ENCODE results near the gene FANCE. TPM values are rescaled to one million over a fixed set of nuclear protein-coding genes. Genes with fewer than 3 reads are reported as not detected.

Gene FANCE
- polyA plus RNA-seq, 2 of the 4 experiments (the other 2 are of a cell fraction): 3.1 to 3.5 TPM

GRCh38 chr6:35499372-35499771 is 47.2 kb downstream of the FANCE start:
- Histone ChIP-seq H3K4me3 (no peak overlapping the region), H3K27ac (no peak overlapping the region), H3K4me2 (no peak overlapping the region), H3K9me3 (no peaks in the 10 kb centered on the region), H3K4me1 (peaks cover 11% of the 10 kb centered on the region; the same call in 1 of the 3 replicates)
- ATAC-seq (no peak), DNase-seq (ENCODE audit: low read depth in 1 of 2, low spot score in 1 of 2) (no peak), FAIRE-seq (no peak)
- ChIA-PET POLR2A (no interaction called here), CTCF (interaction anchor here (1.8 kb wide), 1 partner anchor 180 kb away, joined by 3 read pairs; no protein-coding TSS in a partner anchor)
- TF ChIP-seq ZC3H11A (IDR thresholded peaks at IDR 0.05): no peak
- no peak for TF ChIP-seq NPAS2 (CRISPR knock-in tag; IDR thresholded peaks at IDR 0.05; ENCODE audit: borderline replicate concordance)
- TF ChIP-seq RCOR1 (IDR thresholded peaks at IDR 0.05; ENCODE audit: low read depth, low read length): no peak
- no peak for TF ChIP-seq NFE2L2 (conservative IDR thresholded peaks at IDR 0.05; ENCODE audit: low read length)
- TF ChIP-seq, protein P1, sequence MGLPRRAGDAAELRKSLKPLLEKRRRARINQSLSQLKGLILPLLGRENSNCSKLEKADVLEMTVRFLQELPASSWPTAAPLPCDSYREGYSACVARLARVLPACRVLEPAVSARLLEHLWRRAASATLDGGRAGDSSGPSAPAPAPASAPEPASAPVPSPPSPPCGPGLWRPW (IDR thresholded peaks at IDR 0.05): no peak
- TF ChIP-seq, protein P2, sequence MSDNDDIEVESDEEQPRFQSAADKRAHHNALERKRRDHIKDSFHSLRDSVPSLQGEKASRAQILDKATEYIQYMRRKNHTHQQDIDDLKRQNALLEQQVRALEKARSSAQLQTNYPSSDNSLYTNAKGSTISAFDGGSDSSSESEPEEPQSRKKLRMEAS (IDR thresholded peaks at IDR 0.05): no peak
- no peak for TF ChIP-seq NR3C1 (IDR thresholded peaks at IDR 0.05)
- TF ChIP-seq ATOH8 (CRISPR knock-in tag; IDR thresholded peaks at IDR 0.05; ENCODE audit: low read depth): no peak
- no peak for TF ChIP-seq POLR2AphosphoS2 (conservative IDR thresholded peaks at IDR 0.05; ENCODE audit: low read length)
- no peak for TF ChIP-seq RARB (CRISPR knock-in tag; IDR thresholded peaks at IDR 0.05)
- TF ChIP-seq HDAC2 (IDR thresholded peaks at IDR 0.05): no peak
- 87% methylated on average over 4 of the region's 4 CpGs for WGBS (ENCODE audit: missing lambda C conversion rate)

DNA sequence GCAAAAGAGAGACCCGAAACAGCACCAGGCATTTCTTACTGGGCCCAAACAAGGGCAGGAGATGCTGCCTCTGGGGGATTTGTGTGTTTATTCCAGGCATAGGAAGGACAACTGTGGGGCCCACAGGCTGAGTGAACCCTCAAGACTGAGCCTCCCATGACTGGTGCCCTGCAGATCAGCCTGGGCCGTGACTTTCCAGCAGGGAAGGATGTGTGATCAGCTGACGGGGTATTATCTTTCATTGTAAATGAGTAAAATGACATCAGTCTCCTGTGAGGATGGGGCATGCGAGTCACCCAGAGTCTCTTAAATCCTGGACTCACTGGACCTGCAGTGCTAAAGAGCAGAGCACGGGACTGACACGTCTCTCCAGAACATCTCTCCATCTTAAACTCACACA is 48.6 kb downstream of the FANCE start:
- CTCF ChIA-PET: interaction anchor here (1.8 kb wide), 1 partner anchor 181 kb away, joined by 3 read pairs; no protein-coding TSS in a partner anchor
- ATAC-seq: no peak
- Histone ChIP-seq H3K4me1 (peaks cover 8% of the 10 kb centered on the region; the same call in 1 of the 3 replicates), H3K9me3 (no peaks in the 10 kb centered on the region), H3K27ac (no peak overlapping the region), H3K4me3 (no peak overlapping the region), H3K4me2 (no peak overlapping the region)
- DNase-seq (ENCODE audit: low read depth in 1 of 2, low spot score in 1 of 2): peak in 1 of 2 experiments; percentile 28
- FAIRE-seq: no peak
- 50% methylated on average over 5 of the region's 6 CpGs for WGBS (ENCODE audit: missing lambda C conversion rate)
- TF ChIP-seq, protein P2 (IDR thresholded peaks at IDR 0.05): no peak
- POLR2A ChIA-PET: no interaction called here

DNA sequence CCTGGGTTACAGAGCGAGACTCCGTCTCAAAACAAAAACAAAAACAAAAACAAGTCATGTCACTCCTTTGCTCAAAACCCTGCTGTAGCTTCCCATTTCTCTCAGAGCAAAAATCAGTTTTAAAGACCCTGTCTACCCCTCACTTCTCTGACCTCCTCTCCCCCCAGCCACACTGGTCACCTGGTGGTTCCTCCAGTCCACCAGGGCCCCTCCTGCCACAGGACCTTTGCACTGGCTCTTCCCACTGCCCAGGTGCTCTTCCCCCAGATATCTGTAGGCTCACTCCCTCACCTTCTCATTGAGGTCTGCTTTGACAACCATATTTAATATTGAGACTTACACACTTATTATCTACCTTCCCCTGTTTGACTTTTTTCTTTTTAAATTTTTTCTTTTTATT is 49.6 kb downstream of the FANCE start:
- ChIA-PET POLR2A (no interaction called here), CTCF (interaction anchor here (0.6 kb wide), 1 partner anchor 23 kb away, joined by 3 read pairs; no protein-coding TSS in a partner anchor)
- TF ChIP-seq HEYL (CRISPR knock-in tag; IDR thresholded peaks at IDR 0.05) (no peak), GATA3 (IDR thresholded peaks at IDR 0.05; ENCODE audit: borderline replicate concordance) (no peak), TFCP2L1 (CRISPR knock-in tag; IDR thresholded peaks at IDR 0.05) (no peak), RCOR1 (IDR thresholded peaks at IDR 0.05; ENCODE audit: low read depth, low read length) (no peak), RFX5 (IDR thresholded peaks at IDR 0.05) (no peak), KDM1A (IDR thresholded peaks at IDR 0.05; ENCODE audit: low read depth) (no peak), FOSL2 (IDR thresholded peaks at IDR 0.05) (no peak), FOSL2 (CRISPR knock-in tag; IDR thresholded peaks at IDR 0.05) (no peak), MYC (IDR thresholded peaks at IDR 0.05; ENCODE audit: borderline replicate concordance, low read length) (no peak), CBX2 (IDR thresholded peaks at IDR 0.05; ENCODE audit: borderline replicate concordance, low read depth) (no peak), NPAS2 (CRISPR knock-in tag; IDR thresholded peaks at IDR 0.05; ENCODE audit: borderline replicate concordance) (no peak), POLR2A (IDR thresholded peaks at IDR 0.05; ENCODE audit: low read length) (no peak), BHLHE40 (IDR thresholded peaks at IDR 0.05; ENCODE audit: low read depth, low read length) (no peak)
- TF ChIP-seq, protein P3, sequence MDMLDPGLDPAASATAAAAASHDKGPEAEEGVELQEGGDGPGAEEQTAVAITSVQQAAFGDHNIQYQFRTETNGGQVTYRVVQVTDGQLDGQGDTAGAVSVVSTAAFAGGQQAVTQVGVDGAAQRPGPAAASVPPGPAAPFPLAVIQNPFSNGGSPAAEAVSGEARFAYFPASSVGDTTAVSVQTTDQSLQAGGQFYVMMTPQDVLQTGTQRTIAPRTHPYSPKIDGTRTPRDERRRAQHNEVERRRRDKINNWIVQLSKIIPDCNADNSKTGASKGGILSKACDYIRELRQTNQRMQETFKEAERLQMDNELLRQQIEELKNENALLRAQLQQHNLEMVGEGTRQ (IDR thresholded peaks at IDR 0.05): no peak
- TF ChIP-seq, protein P4, sequence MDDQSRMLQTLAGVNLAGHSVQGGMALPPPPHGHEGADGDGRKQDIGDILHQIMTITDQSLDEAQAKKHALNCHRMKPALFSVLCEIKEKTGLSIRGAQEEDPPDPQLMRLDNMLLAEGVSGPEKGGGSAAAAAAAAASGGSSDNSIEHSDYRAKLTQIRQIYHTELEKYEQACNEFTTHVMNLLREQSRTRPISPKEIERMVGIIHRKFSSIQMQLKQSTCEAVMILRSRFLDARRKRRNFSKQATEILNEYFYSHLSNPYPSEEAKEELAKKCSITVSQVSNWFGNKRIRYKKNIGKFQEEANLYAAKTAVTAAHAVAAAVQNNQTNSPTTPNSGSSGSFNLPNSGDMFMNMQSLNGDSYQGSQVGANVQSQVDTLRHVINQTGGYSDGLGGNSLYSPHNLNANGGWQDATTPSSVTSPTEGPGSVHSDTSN (IDR thresholded peaks at IDR 0.05): no peak
- TF ChIP-seq, protein P5, sequence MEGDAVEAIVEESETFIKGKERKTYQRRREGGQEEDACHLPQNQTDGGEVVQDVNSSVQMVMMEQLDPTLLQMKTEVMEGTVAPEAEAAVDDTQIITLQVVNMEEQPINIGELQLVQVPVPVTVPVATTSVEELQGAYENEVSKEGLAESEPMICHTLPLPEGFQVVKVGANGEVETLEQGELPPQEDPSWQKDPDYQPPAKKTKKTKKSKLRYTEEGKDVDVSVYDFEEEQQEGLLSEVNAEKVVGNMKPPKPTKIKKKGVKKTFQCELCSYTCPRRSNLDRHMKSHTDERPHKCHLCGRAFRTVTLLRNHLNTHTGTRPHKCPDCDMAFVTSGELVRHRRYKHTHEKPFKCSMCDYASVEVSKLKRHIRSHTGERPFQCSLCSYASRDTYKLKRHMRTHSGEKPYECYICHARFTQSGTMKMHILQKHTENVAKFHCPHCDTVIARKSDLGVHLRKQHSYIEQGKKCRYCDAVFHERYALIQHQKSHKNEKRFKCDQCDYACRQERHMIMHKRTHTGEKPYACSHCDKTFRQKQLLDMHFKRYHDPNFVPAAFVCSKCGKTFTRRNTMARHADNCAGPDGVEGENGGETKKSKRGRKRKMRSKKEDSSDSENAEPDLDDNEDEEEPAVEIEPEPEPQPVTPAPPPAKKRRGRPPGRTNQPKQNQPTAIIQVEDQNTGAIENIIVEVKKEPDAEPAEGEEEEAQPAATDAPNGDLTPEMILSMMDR (IDR thresholded peaks at IDR 0.05): no peak
- TF ChIP-seq, protein P1 (IDR thresholded peaks at IDR 0.05): no peak
- Histone ChIP-seq H3K4me1 (0 out of 3 replicates have a peak, but pooled peaks cover 6% of the 10 kb centered on the region), H3K27ac (no peak overlapping the region), H3K4me2 (no peak overlapping the region), H3K9me3 (no peaks in the 10 kb centered on the region), H3K4me3 (no peak overlapping the region)
- DNase-seq (ENCODE audit: low read depth in 1 of 2, low spot score in 1 of 2): no peak
- ATAC-seq: no peak
- 94% methylated on average over 2 of the region's 2 CpGs for WGBS (ENCODE audit: missing lambda C conversion rate)
- FAIRE-seq: no peak

All from A549 (cell line).